Stimulated activated CD4-positive, alpha-beta T cell treated with anti-CD3 and anti-CD28 coated beads, Interleukin-12 subunit alpha, Interleukin-12 subunit beta, amount 100 ng/mL, for 24 hours (primary cell): ENCODE measurements around the gene USP44.
"Not testable (repeated sequence)": the region's sequence is repeated elsewhere in the genome, so short reads cannot be mapped to it uniquely, and the experiment has no call there.

ENCODE experiments used
- DNase-seq, 2 experiments: peaks; one replicate each; pipeline ENCODE4 v3.0.0-alpha.2; 2020; ENCODE audit warnings: low read depth in 2 of 2

USP44 gene

DNA sequence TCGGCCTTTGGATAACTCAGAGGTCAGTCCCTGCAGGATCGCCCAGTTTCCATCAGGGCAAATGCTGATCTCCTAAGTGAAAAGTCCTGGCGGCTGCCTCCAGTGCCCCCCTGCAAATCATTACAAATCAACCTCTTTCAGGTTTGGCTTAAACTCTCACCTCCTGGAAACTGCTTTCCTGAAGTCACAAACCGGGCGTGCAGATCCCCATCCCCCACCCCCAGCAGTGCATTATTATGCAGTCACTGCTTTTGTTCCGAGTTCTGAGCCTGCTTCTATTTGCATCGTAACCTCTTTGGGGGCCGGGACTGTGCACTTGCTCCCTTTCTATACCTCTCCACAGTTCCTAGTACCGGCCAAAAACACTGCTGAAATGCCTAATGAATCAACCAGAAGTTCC is at the start of gene USP44:
USP44 (minus strand) TSS at position 172 of the 400 bp plus-strand sequence. CDS start 17,220 bp downstream, outside the sequence.
- DNase-seq: no peak

DNA sequence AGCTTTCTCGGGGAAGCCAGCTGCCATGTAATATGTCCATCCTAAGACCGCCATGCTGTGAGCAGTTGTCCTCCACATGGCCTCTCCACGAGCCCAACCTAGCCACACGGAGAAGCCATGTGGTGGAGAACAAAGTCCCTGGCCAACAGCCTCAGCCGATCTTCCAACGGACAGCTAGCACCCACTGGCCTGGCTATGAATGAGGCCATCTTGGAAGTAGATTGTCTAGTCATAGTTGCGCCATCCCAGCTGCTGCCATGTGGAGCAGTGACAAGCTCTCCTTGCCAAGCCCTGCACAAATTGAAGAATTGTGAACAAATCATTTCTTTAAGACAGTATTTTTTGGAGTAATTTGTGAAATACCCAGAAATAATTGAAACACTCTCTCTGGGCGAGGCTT is 49.3 kb upstream of the USP44 start:
- no peak for DNase-seq

- DNase-seq: no peak
Measured at GRCh38 chr12:95599880-95600279, 48.6 kb upstream of the USP44 start.

GRCh38 chr12:95594136-95594535 is 42.9 kb upstream of the USP44 start:
- DNase-seq: no peak

- no peak for DNase-seq
Measured at GRCh38 chr12:95593266-95593871, 42.1 kb upstream of the USP44 start.

- no peak for DNase-seq
Measured at GRCh38 chr12:95591731-95592130, 40.5 kb upstream of the USP44 start.

- no peak for DNase-seq
Measured at GRCh38 chr12:95590775-95591174, 39.5 kb upstream of the USP44 start.

DNA sequence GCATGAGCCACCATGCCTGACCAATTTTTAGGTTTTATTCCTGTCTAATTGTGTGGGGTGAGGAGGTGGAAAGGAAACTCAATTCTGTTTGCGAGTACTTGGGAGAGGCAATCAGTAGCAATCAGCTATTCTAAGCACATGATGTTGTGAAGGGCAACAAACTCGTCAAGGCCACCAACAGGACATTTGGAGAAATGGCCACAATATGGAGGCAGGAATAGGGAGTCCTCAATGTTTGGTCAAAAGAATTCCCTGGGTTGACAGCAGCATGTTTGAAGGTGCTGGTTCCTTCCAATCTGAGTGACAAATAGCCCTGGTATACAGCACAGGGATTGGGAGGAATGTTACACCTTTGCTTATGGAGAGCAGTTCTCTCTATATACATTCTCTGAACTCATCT is 32.7 kb upstream of the USP44 start:
- DNase-seq: no peak

DNA sequence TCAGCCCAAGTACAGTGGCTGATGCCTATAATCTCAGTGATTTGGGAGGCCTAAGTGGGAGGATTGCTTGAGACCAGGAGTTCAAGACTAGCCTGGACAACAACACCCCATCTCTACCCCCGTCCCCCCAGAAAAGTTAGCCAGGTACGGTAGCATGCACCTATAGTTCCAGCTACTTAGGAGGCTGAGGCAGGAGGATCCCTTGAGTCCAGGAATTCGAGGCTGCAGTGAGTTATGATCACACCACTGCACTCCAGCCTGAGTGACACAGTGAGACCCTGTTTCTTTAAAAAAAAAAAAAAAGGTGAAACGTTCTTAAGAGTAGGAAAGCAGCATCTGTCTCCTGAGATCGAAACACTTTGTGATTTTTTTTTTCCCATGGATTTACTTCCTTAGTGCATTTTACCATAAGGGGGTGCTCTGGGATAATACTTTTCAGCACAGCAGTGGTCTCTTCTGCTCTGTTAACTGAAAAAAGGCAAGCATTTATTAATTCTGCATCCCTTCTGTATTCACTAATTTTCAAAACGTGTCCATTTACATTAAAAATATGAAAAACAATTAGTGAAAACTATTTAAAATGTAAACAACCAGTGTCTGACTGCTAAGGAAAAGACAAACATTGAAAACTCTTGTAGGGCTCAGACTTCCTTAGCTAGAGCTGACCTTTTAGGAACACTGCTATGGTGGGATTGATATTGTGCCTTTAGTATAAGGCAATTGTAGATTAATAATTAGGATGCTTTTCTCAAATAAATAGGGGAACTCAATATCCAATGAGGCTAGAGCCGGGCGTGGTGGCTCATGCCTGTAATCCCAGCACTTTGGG is 31.2 kb upstream of the USP44 start:
- DNase-seq: no peak

DNA sequence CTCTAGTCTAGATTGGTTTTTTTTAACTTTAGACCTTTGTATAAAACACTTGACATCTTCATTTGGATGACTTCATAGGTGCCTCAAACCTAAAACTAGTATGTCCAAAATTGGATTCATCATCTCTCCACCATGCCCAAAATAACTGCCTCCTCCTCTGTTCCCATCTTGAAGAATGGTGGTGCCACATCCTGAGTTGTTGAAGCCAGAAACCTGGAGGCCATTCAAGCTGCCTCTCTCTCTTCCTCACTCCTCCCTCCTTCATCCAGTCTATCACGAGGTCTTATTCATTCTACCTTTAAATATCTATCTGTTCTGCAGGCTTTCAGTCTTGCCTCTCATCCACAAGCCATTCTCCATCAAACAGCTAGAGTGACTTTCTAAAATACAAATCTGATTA is 26.5 kb upstream of the USP44 start:
- no peak for DNase-seq

DNA sequence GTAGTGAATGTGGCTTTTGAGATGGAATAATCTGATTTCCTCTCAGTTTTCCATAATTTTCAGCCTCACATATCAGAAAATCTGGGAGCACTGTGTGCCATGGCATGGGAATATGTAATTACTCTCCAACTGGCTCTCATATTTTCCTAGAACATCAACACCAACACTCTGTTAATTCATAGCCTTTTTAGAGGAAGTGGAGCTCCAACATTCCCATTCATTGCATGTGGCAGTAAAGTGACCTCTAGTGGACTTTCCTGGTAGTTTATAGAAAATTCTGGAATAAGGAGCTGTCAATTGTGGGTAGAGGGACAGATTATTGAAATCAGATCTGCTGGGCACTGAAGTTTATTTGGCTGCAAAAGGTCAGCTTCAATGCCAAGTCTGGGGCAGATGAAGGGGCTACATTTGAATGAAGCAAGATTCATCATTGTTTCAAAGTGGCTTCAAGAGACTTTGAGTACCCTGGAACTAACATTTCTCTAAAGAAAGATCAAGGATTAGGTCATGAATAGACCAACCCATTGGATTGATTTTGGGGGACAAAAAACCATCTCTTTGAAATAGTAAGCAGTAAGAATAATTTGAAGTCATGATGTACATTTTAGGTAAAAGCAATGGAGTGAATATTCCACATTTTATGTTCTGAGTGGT is 23.6 kb upstream of the USP44 start:
- DNase-seq: no peak

DNA sequence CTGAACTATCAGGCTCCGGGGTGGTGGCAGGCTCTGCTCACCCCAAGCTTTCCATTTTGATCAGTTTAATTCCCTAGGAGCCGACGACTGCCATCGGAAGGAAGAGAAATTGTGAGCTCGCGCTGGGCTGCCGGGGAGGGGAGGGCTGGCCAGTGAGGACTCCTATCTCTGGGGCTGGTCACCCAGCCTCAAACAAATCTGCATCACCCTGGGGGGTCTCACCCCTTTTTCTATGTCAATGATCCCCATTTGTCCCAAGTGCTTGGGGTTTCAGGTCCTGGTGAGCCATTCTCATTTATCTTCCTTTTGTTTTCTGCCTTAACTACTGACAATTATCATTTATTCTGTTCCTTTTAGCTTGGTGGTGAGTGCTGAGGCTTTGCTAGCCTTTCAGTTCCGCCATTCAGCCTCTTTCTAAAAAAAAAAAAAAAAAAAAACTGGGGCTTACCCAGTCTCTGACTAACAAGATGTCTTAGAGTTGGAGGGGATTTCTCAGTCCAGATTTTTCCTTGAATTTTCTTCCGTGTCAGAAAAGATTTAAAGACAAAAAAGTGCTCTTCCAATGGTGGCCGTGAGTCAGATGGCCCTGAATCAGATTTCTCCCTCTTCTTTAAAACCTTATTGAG is 22.8 kb upstream of the USP44 start:
- no peak for DNase-seq

DNA sequence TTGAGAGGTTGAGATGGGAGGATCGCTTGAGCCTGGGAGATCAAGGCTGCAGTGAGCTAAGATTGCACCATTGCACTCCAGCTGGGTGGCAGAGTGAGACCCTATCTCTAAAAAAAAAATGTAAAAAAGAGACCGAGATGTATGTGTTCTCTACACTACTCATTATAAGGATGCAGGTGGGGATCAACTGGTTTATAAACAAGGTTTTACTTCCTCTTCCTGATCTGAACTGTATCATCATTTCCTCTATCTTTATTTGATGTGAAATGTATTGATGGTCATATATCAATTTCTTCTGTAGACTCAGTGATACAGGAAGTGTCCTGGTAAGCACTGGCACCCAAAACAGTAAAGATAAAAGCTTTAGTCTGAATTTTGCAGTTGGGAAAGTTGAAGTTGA is 20.1 kb upstream of the USP44 start:
- no peak for DNase-seq

- not testable (repeated sequence) for DNase-seq
Measured at GRCh38 chr12:95568045-95568444, 16.8 kb upstream of the USP44 start.

DNA sequence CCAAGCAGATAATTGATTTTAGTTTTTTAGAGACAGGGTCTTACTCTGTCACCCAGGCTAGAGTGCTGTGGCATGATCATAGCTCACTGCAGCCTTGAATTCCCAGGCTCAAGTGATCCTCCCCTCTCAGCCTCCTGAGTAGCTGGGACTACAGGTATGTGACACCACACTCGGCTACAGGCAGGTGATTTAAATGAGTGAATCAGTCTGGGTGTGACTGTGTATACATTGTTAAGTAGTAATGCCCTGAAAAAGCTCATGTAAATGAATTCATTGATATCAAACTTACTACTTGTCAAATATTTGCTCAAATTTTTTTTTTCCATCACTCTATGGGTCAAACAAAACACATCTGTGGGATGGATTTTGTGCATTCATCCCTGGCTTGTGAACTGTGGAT is 6.3 kb upstream of the USP44 start:
- no peak for DNase-seq

GRCh38 chr12:95554532-95555071 is 3.3 kb upstream of the USP44 start:
- DNase-seq: no peak

GRCh38 chr12:95553197-95553943 is 2.1 kb upstream of the USP44 start:
- no peak for DNase-seq

- no peak for DNase-seq
Measured at GRCh38 chr12:95551913-95552516, 739 bp upstream of the USP44 start.

GRCh38 chr12:95549392-95550084 is 1.7 kb downstream of the USP44 start:
- no peak for DNase-seq
